GM19455 (cell line): ENCODE results near the gene DES.

Experiments used
- ATAC-seq: cut with Tn5 transposase; IDR thresholded peaks from one replicate; pipeline ENCODE4 v1.9.1; 2021; ENCODE audit not compliant: unreplicated experiment

DES gene

DNA sequence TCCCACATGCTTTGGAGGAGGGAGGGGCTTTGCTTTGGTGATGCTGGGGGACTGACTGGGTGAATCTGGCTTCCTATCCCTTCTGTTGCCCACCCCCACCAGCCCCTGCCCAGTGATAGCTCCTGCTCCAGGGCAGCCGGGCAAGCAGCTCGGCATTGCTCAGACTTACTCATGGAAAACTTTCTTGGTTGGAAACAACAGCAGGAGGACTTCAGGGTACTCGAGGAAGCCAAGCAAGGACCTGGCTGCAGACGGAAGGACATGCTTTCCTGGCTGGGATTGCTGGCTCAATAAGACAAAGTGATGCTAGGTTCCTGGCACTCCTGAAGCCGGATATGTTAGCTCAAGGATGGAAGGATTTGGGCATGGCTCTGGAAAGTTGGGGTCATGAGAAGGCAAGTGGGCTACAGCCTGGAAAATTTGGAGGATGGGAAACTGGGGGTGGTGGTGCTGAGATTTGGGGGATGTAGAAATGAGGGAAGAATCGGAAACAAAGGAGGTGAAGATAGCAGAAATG lies 19.6 kb downstream of the DES start:
- no peak for ATAC-seq

DNA sequence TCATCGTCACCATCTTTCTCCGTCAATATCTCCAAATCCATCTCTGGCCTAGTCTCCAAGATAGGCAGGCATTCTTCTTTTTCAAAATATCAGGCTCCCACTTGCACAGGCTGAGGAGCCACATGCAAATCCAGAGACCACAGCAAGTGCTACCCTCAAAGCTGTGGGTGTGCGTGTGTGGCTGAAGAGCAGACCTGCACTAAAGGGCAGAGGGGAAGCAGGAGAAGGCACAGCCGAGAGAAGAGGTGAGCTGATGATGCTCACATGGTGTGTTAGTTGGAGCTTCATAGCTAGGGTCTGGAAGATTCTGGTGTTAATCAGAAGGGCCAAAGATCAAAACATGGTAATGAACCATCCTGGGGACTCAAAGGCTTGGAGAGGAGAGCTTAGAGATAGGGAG lies 20.3 kb downstream of the DES start:
- ATAC-seq, result no peak

DNA sequence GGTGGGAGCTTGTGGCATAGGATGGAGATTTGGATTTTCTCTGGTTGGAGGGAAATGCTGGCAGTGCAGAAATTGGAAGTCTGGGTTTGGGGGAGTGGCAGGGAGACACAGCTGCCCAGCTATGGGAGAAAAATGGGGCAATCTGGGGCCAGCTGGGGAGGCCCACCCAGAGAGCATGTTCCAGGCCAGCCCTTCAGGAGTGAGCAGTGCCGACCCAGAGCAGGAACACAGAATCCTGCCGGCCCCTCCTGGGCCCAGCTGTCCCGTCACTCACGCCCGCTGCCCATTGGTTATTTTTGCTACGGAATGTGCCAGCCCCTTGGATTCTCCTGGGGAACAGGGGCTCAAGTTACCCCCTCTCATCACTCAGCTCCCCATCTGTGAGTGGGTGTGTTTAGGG lies 21.3 kb downstream of the DES start:
- no peak for ATAC-seq

DNA sequence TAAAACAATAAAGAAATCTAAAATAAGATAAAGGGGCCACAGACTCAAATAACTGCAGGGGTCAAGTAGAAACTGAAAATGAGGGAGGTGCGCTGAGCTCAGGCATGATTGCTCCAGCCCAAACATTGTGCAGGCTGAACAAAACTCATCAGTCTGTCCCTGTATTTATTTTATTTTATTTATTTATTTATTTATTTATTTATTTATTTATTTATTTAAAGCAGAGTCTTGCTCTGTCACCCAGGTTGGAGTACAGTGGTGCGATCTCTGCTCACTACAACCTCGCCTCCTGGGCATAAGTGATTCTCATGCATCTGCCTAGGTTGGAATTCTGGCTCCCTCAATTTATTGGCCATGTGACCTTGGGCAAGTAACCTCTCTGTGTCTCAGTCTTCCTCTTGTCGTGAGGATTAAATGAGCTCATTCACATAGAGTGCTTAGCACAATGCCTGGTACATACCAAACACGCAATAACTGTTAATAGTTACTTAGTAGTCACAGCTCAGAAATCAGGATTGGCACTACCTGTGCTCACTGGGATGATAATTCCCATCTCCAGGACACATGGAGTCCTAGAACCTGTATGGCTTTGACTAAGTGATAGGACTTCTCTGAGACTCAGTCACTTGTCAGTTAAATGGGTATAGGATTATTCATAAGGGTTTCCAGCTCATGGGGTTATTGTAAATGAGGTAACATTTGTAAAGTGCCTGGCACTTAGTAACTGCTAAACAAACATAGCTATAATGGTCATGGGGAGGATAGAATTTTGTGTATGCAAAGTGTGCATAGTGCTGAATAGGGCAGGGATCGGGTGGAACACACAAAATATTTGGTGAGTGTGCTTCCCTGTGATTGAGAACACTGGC lies 22.4 kb downstream of the DES start:
- ATAC-seq, result no peak

DNA sequence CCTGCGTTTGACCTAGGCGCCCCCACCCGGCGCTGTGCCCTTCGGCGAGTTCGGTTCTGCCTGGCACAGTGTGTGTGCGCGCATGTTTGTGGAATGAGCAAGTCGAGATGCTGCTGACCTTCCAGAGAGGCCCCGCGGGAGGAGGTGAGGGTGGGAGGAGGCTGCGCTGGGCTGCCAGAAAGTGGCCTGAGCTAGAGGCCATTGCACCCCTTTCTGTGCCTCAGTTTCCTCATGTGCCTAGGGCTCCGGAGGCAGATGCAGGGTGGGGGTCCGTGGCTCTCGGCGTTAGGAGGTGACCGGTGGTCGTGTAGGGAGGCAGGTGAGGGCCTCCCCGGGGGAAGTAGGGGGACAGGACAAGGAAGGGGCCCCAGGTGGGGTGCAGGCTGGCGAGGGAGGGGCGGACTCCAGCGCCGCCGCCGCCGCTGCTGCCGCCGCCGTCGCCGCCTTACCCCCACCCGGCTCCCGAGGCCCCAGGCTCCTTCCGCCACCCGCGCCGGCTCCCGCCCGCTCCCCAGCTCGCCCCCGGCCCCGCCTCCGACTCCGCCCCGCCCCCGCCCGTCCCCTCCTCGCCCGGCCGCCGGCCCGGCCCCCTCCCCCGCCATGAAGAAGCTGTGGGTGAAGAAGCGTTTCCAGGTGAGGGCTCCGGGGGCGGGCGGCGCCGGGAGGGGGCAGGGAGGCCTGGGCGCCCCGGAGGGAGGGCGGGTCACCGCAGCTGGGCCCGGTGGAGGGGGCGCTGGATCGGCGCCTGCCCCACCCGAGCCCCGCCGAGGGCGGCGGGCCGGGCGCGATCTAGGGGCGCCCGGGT lies 23.5 kb downstream of the DES start:
- no peak for ATAC-seq

DNA sequence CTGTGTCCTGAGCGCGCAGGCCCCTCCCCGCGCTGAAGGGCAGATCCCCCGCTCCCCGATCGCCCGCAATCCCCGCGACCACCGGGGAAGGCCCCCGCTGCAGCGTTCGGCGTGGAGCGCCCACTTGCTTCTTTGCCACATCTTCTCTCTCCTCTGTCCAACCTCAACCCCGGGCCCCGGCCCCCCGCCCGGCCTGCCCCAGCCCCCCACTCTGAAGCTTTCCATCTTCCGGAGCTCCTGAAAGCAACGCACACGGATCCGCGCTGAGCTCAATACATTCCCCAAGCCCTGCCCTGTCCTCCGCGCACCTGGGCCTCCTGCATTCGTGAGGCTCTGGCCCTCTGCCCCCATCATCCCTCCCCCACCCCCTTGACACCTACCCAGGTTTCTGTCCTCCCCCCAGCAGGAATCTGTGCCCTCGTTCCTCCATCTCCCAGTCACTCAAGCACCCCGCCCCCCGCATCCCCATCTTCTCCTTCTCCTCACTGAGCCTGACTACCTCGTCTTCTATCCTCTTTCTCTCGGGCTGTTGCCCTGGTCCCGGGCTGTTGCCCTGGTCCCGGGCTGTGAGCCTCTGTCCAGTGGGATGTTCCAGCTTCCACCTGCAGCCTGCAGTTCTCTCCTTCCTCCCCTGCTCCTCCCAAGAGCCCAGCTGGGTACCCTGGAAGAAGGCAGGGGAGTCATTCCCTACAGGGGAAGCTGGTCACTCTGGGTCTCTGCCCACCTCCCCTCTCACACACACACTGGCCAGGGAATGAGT lies 24.3 kb downstream of the DES start:
- ATAC-seq, result no peak

DNA sequence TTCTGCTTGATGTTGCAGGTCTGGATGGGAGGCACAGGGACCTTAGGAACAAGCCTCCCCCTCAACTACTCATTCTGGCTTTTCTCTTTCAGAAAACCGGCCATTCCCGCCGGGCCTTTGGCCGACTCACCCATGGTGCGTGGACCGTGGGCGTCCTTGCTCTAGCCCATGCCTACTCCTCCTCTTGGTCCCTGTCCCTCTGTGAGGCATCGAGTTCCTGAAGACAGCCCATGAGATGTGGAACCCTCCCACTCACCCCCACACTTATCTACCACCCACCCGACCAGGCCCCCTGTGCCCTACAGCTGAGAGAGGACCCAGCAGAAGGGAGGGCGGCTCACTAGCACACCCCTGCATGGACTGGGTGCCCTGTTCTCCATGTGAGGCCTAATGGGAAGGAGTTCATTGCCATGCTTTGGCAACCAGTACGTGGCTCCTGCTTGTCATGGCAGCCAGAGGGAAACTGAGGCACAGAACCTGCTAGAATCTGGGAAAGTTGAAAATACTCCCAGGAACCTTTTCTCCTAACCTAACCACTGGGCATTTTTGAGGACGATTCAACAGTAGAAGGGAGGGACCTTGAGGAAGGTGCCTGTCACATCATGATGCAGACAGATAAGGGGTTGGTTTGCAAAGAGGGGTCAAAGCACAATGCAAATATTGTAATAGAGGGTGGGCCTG lies 25.0 kb downstream of the DES start:
- ATAC-seq, result no peak

DNA sequence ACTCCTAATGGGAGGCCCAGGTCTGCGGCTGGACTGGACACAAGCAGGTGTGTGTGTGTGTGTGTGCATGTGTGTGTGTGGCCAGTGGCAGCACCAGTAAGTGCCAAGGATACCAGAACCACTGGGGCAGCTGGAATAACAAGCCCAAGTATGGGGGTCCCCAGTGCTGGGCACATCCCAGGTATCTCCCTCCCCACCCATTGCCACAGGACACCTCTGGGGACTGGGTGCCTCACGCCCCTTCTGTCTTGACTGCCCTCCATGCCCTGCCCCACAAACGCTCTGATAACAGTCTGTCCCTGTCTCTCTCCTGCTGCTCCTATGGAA lies 25.5 kb downstream of the DES start:
- ATAC-seq, result no peak

DNA sequence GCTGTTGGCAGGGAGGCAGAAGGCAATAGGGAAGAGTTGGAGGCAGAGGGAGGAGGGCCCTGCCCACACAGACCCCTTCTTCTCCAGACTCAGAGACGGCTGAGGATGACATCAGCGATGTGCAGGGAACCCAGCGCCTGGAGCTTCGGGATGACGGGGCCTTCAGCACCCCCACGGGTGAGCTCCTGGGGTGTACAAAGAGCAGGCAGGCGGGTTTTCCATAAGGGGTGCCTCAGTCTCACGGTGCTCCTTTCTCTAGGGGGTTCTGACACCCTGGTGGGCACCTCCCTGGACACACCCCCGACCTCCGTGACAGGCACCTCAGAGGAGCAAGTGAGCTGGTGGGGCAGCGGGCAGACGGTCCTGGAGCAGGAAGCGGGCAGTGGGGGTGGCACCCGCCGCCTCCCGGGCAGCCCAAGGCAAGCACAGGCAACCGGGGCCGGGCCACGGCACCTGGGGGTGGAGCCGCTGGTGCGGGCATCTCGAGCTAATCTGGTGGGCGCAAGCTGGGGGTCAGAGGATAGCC lies 26.5 kb downstream of the DES start:
- no peak for ATAC-seq

DNA sequence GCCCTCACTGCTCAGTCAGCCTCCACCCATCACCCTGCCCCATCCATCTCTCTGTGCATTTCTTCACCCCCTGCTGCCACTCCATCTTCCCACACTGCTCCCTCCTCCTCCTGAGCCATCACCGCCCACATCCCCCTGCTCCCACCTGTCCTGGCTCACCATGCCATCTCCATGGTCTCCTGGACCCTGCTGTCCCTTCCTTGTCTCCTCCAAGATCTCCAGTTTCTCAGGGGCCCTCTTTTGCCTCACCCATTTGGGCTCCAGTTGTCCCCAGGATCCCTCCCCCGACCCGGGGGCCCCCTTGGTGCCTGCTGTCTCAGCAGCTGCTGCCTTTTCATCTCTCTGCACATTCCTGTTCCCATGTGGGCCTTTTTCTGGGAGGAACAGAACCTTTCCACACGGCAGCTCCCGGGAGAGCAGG lies 27.1 kb downstream of the DES start:
- no peak for ATAC-seq

DNA sequence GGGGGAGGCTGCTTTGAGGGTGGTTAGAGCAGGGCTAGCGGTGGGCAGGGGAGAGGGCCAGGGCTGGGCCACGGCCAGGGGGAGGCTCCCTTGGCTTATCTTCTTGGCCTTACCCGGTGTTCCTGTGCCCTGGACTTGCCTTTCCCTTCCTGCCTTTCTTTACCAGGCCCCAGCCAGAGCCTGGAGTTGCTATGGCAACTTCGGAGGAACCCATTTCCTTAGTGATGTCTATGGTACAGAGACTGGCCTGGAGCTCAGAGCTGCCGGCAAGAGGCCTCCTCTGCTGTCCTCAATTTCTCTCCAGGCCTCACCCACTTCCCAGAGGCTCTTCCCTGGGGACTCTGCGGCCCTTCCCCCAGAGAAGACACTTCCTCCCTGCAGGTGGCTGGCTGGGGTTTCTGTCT lies 27.9 kb downstream of the DES start:
- ATAC-seq, result no peak

DNA sequence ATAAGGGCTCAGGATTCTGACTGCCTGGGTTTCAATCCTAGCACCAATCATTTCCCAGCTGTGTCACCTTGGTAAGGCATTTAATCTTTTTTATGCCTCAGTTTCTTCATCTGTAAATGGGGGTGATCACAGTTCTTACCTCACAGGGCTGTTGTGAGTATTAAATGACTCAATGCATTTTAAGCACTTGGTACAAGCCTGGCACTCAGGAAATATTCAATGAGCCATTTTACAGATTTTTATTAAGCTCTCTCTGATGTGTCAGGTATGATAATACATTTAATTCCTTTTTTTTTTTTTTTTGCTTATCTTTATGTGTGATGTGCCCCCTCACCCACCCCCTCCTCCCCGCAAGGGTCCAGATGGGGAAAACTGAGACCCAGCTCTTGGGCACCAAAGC lies 28.5 kb downstream of the DES start:
- no peak for ATAC-seq

DNA sequence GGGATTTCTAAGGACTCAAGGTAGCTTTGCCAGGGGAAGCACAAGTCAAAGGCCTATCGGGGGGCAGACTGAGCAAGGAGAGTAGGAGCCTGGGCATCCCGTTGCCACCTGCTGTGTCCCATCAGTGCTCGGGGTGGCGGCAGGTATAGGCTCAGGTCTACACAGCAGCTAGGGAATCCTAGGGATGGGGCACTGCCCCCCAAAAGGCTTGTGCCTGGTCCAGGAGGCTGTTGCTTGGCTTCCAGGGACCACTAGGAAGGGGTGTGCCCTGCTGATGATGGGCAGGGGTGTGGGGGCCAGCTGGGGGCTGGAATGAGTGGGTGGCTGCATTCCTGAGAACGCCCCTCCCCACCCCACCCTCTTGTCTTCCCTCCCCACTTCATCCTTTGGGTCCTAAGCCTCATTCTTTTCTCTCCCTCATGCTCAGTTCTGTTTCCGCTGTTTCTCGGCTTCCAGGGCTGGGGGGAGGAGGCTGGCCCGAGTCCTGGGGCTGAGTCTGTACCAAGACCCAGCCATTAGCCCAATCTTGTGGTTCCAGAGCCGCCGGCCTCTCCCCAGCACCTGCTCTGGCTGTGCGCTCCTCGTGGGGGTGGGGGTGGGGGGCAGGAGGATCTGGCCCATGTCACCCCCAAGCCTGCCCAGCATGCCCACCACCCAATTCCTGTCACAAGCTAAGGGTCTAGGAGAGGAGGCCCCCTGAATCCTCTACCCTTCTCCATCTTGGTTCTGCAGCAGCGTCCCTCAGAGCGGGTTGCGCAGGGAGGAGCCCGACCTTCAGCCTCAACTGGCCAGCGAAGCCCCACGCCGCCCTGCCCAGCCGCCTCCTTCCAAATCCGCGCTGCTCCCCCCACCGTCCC lies 29.3 kb downstream of the DES start:
- ATAC-seq, result no peak

DNA sequence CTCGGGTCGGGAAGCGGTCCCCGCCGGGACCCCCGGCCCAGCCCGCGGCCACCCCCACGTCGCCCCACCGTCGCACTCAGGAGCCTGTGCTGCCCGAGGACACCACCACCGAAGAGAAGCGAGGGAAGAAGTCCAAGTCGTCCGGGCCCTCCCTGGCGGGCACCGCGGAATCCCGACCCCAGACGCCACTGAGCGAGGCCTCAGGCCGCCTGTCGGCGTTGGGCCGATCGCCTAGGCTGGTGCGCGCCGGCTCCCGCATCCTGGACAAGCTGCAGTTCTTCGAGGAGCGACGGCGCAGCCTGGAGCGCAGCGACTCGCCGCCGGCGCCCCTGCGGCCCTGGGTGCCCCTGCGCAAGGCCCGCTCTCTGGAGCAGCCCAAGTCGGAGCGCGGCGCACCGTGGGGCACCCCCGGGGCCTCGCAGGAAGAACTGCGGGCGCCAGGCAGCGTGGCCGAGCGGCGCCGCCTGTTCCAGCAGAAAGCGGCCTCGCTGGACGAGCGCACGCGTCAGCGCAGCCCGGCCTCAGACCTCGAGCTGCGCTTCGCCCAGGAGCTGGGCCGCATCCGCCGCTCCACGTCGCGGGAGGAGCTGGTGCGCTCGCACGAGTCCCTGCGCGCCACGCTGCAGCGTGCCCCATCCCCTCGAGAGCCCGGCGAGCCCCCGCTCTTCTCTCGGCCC lies 30.1 kb downstream of the DES start:
- no peak for ATAC-seq

DNA sequence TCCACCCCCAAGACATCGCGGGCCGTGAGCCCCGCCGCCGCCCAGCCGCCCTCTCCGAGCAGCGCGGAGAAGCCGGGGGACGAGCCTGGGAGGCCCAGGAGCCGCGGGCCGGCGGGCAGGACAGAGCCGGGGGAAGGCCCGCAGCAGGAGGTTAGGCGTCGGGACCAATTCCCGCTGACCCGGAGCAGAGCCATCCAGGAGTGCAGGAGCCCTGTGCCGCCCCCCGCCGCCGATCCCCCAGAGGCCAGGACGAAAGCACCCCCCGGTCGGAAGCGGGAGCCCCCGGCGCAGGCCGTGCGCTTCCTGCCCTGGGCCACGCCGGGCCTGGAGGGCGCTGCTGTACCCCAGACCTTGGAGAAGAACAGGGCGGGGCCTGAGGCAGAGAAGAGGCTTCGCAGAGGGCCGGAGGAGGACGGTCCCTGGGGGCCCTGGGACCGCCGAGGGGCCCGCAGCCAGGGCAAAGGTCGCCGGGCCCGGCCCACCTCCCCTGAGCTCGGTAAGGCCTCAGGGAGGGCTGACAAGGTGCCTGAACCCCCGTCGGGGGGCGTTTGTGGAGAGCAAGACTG lies 30.7 kb downstream of the DES start:
- no peak for ATAC-seq

DNA sequence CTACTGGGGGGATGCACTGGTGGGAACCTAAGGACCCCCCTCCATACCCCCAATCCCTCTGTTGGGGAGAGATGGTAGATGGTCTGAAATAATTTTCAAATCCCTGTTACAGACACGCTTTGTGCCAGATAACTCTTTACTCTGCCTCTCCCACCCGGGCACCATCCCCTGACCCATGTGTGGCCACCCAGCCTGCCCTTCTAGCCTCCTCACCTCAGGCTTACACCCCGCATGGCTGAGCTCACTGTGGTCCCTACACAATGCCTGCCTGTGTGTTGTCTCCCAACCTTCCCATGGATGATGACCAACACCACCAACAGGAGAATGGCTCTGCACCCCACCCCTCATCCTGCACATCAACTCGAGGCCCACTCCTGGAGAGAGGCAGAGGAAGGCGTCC lies 31.4 kb downstream of the DES start:
- ATAC-seq, result no peak

DNA sequence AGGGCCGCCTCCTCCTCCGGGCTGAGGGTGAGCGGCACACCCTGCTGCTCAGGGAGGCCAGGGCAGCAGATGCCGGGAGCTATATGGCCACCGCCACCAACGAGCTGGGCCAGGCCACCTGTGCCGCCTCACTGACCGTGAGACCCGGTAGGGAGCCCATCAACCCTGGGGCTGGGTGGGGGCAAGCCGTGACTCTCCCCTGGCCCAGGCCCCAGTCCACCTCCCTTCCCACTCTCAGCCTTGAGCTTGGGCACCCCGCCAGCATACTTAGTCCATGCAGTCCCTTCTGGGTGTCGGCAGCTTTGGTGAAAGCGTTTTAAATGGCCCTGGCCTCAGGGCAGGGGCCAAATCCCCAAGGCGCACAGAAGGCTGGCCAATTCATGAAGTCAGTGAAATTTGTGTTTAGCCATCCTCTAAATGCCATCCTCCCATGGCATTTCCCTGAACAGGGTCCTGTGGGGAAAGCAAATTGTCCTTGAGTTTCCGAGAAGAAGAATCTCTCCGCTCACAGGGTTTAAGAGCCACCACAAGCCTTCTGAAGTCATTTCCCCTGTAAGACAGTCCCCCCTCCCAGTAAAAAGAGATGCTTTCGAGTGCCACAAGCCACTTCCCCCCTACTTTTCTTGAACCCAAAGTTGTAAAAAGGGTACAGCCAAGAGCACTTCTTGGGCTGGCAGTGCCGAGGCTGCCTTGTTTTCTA lies 33.6 kb downstream of the DES start:
- no peak for ATAC-seq
